Stimulated activated CD8-positive, alpha-beta memory T cell treated with anti-CD3 and anti-CD28 coated beads, Interleukin-12 subunit alpha, Interleukin-12 subunit beta, amount 100 ng/mL, for 24 hours (primary cell): ENCODE data around the gene WWOX.
A peak's percentile ranks its signal among the peaks of the same experiment; 100 is the strongest.
"Not testable (repeated sequence)": the region's sequence is repeated elsewhere in the genome, so short reads cannot be mapped to it uniquely, and the experiment has no call there.

Experiments used
- DNase-seq: peaks from one replicate; pipeline ENCODE4 v3.0.0-alpha.2; 2020; ENCODE audit errors: extremely low read depth

Gene WWOX

DNA sequence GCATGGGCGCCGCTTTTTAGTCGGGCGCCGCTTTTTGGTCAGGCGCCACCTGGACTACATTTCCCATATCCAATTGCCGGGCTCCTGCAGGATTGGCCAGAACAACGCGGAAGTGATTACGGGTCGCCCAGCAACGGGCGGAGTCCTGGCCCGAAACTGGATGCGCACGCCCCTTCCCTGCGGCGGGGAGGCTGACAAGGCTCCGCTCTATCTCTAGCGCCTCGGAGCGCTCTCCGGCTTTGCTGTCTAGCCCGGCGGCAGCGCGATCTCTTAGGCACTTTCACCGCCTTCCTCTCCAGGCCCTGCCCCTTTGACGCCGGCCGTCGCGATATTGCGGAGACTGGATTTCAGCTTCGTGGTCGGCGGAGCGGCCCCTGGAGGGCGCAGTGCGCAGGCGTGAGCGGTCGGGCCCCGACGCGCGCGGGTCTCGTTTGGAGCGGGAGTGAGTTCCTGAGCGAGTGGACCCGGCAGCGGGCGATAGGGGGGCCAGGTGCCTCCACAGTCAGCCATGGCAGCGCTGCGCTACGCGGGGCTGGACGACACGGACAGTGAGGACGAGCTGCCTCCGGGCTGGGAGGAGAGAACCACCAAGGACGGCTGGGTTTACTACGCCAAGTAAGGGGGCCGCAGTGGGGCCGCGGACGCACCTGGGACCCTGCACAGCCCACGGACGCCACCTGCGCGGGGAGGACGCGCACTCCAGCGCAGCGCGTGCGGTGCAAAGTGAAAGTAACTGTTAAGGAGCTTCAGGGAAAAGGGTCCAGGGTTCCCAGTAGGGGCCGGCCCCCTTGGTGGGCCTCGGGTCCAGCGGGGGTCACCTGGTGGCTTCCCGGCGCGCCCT lies at the start of gene WWOX:
WWOX (plus strand) TSS at position 384 of the 841 bp plus-strand sequence.
- peak; percentile 93 for DNase-seq

DNA sequence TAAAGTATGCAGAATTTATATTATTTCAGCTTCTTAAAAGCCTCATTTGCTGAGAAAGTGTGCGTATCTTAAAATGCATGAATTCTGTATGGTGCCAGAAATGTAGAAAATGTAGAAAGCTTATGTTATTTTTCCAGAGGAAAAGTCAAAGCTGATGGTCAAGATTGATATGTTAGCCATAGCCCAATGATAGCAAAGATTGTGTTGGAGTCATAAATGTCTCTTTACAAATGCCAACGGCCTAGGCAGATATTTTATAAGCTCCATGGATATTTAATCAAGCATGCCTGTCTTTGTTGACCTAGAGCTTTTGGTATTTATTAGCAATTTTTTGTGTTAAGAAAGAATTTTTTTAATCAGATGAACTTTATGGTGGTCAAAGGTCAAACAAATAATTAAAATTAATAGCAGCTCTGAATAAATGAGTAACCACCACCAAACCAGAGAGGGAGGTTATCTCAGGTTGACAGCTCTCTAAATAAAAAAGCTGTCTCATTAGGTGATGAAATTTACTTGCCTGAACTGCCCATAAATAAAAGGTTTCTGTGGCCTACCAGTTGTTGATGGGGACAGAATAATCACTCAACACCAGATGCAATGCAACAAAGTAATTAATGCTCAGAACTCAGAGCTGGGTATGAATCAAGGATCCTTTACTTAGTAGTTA lies 48.6 kb upstream of the WWOX start:
- no peak for DNase-seq

DNA sequence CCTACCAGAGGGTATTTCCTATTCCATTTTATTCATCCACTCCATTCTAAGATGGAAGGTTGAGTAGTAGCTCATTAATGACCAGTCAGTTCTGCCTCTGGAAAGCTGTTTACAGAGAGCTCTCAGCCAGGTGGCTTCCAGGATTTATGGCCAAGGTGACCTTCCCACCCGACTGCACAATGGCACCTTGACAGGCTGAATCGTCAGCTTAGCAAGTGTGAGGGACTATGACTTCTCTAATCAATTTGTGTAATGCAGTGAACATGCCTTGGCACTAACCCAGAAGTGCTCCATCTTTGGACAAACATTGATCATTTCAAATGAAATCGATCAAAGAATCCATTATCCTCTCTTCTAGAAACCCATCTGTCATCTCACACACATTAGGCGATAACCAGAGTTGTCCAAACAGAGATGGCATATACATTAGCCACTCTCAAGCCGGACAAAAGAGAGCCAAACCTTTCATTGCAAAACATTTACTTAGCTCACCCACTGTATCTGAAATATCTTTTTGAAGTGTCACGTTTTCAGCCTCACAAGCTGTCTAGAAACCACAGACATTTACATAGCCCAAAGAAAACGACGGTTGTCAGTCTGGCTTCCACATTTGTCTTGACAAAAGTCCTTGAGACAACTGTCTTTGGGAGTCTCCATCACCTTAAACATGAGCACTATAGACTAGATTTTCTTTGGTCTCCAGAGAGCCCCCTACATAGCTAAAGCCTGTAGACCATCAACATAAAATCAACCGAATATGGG lies 41.5 kb upstream of the WWOX start:
- DNase-seq: no peak

DNA sequence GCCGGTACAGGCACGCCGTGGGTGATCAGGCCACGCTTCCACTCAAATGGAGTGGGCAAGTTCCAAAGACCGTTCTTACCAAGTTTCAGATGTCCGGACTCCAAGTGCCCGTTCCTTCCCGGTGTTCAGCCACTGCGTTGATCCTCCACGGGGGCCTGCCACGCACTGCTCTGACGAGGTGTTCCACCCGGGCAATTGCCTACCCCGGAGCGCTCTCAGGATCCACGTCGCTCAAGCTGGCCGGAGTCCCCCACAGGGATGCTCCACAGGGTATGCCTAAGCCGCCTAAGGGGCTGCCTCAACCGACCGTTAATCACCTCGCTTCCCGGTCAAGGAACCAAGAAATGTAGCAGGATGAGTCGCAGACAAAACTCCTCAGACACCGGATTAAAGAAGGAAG lies 39.6 kb upstream of the WWOX start:
- DNase-seq: not testable (repeated sequence)

DNA sequence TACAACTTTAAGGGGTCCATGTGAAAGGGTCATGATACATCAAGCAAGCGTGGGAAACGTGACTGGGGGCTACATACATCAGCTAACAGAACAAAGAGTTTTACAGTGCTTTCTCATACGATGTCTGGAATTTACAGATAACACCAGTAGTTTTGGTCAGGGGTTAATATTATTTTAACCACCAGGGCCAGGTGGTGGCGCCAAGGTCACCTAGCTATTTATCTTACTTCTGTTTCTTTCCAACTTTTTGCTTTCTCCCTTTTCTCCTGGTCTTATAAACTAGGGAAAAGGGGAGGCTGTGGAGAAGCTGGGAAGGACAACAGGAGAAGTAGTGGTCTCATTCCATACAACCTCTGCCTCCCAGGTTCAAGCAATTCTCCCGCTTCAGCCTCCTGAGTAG lies 39.2 kb upstream of the WWOX start:
- DNase-seq: no peak

DNA sequence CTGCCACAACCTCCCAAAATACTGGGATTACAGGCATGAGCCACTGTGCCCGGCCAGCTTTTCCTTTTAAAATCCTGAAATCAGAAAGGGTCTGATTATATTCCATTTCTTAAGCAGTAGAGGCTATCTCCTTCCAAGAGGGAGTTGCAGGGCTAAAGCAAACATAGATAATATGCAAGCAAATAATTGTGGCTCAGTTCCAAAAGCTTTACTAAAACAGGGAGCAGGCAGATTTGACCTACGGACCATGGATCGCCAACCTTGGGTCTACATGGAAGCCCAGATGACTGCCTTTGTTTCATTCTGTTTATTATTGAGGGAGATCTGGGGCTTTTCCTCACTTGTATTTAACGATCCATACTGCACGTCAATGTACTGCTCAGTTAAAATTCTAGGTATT lies 38.6 kb upstream of the WWOX start:
- no peak for DNase-seq

DNA sequence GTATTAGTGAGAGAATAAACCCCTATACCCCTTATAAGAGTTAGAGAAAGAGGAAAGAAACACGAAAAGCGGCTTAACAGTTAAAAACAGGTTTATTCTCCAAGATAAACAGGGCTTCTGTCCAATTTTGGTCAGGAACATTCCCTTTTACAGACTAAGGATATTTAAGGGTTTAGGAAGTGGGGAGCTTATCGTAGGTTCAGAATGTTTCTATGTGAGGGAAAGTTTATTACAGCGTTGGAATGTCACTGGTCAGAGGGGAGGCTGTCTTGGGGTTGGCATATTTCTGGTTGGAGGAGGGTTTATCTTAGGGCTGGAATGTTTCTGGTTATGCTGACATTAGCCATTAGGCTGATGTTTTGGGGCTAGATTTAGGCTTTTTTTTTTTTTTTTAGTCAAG lies 34.1 kb upstream of the WWOX start:
- DNase-seq: no peak

DNA sequence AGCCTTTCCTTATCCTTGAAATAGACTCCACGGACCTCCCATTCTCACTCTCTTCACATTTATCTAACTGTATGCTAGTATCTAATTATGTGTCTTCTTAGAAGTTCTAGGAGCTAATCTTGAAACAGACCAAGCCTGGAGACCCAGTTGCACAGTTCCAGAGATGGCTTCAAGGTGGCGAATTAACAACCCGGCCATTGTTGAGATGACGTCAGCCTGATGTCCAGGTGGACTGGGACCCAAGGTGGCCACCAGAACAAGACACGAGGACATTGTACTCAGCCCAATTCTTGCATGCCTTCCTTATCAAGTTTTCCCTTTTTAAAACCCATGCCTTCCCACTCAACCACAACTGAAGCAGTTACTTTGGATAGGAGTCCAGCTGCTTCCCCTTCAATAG lies 29.5 kb upstream of the WWOX start:
- DNase-seq: no peak

DNA sequence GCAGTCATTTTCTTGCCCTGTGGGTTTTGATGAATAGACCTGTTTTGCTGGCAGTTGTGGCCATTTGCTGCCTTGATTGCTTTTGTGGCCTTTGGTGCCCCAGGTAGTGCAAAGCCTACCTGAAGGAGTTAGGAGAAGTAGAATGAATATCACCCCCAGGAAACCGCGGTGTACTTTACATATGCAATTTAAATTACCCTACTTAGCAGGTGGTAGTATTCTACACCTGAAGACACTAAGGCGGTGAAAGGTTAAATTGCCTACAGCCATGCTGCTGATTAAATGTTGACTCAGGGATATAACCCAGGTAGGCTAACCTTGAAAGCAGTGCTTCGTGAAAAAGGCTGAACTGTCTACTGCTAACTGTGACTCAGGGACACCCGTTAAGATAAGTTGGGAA lies 27.2 kb upstream of the WWOX start:
- DNase-seq: no peak

DNA sequence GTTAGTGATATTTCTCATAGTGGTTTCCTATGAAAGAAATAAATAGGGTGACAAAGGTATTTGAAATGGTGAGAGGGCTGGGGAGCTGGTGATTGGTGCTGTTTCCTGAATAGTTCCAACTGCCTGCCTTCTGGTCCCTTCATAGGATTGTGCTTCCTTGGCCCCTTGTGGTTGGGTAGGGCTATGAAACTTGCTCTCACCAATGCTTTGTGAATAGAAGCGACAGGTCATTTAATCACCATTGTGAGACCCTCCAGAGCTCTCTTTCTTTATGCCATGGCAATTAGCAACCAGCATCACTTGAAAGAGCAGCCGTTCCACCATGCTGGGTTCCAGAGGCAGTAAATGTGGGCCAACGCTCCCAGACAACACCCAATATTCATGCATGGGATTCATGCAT lies 23.7 kb upstream of the WWOX start:
- DNase-seq: no peak

DNA sequence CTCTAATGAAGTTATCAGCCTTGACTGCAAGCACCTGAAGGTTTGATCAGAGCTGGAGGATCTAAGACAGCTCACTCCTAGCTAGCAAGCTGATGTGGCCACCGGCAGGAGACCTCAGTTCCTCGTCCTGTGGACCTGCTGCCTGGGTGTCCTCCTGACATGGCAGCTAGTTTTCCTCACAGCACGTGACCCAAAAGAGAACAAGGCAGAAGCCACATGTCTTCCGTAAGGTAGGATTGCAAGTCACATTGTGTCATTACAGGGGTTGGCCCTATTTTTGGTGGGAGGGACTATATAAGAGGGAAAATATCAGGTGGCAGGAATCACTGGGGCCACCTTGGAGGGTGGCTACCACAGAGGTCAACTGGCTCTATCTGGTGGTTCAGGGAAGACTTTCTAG lies 18.1 kb upstream of the WWOX start:
- no peak for DNase-seq

DNA sequence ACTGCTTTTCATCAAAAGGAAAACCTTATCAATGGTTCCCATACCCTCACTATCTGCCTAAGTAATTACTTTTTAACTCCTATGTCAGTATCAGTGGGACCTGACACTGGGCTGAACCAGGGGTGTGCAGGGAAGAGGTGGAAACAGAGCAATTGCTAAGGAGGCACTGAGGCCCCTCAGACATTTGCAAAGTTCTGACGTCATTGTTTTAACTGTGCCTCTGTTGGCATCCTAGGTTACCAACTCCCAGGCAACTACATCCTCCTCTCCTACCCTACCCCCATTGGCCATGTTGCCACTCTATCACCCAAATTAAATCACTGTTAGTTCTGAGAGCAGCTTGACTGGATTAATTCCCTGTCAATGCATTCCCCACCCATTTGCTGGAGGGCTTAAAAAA lies 8.0 kb upstream of the WWOX start:
- no peak for DNase-seq

DNA sequence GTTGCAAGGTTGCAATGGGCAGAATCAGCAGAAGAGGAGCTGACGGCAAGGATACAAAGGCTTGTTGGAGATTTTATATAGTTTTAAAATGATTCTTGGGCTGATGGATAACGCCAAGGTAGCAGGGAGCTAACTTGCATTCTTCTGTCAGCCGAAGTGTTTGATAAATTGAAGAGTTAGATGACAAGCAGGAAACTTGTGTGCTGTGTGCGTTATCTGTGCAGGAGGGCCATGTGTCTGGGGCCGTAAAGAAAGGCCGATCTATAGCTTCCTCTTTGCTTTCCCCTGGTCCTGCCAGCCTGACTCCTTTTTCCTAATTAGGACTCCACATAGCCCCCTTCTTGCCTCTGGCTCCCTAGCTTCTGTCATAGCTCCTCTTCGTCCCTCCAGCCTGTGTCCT lies 6.7 kb upstream of the WWOX start:
- no peak for DNase-seq

DNA sequence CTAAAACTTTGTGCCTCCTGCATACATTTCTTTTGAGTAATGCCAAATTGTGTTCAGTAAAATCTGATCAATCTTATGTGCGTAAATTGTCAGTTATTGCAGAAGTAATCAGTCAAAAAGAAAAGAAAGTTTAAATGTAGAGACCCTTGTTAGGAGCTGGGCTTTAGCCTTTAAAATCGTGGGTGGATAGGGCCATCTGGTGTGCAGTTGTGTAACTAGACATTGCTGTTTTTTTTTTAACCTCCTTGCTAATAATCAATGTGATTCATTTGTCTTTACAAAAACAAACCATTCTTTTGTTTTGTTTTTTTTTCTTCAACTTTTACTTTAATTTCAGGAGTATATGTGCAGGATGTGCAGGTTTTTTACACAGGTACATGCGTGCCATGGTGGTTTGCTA lies 5.3 kb upstream of the WWOX start:
- DNase-seq: no peak

DNA sequence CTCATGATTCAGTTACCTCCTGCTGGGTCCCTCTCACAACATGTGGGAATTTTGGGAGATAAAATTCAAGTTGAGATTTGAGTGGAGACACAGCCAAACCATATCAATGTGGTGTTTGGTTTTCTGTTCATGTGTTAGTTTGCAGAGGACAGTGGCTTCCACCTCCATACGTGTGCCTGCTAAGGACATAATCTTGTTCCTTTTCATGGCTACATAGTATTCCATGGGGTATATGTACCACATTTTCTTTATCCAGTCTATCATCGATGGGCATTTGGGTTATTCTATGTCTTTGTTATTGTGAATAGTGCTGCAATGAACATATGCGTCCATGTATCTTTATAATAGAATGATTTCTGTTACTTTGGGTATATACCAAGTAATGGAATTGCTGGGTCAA lies 4.5 kb upstream of the WWOX start:
- no peak for DNase-seq

DNA sequence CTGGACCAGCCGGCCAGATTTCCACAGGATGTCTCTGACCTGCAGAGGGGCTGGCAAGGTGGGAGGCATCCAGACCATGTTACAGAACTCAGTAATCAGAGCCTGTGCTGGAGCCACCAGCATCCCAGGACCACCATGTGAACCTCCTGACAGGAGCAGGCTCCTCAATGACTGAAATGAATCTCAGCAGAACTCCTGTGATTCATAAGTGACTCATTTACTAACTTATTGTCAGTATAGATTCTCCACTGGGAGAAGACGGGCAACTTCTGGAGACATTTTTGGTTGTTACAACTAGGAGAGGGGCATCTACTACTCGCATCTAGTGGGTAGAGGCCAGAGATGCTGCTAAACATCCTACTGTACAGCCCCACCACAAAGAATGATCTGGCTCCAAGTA lies 3.1 kb upstream of the WWOX start:
- no peak for DNase-seq

DNA sequence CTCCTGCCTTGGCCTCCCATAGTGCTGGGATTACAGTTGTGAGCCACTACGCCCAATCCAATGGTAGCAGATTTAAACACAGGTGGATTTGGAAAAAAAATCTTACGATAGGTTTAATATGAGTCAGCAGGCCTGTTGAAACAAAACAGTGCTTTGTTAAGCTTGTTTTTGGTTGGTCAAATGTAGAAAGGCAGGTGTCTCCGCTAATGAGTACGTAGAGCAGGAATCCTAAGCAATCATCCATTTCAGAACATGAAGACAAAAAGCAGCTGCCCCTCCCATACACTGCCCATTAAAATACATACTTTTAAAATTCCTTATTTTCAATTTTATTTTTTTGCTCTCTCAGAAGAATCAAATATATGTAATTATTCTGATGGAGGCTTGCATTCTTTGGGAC lies 1.9 kb upstream of the WWOX start:
- DNase-seq: no peak

DNA sequence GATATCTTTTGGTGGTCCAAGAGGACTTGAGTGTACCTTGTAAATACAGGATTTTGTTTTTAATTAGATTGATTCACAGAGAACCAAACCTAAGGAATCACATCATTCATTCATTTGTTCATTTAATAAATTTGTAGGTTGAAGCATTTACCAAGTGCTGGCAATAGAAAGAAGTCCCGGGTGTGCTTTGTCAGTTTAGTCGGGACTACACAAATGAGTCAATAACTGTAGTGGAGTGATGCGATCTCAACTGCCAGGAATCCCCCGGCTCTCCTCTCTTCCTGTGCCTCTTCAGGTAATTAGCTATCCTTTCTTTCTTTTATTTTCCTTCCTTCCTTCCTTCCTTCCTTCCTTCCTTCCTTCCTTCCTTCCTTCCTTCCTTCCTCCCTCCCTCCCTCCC lies 1.4 kb upstream of the WWOX start:
- no peak for DNase-seq

DNA sequence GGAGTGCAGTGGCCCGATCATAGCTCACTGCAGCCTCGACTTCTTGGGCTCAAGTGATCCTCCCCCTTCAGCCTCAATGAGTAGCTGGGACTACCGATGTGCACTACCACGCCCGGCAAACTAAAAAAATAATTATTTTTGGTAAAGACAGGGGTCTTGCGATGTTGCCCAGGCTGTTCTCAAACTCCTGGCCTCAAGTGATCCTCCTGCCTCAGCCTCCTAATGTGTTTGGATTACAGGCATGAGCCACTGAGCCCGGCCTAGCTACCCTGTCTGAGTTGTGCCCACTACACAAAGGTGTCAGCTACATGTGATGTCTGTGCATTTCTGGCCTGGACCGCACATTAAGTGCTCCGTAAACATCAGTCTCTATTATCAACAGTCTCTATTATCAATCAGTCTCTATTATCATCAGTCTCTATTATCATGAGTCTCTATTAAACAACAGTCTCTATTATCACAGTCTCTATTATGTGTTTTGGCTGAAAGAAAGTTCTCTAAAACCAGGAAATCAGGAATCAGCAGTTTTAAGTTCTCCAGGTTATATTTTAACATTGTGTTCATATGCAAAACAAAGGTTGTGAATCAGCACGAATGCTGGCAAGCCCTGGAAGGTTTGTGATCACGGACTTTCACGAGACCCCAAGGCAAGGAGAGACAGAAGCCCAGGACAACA lies 721 bp upstream of the WWOX start:
- DNase-seq: no peak

DNA sequence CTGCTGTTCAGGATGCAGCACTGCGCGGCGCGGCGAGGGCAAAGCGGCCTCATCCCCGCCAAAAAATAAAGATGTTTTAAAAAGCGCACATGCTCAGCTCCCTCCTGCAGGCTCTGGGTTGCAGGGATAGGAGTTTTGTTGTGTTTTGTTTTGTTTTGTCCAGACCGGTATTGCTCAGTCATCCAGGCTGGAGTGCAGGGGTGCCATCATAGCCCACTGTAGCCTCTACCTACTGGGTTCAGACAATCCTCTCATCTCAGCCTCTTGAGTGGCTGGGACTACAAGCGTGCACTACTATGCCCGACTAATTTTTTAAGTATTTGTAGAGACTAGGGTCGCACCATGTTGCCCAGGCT lies 636 bp downstream of the WWOX start:
- no peak for DNase-seq

DNA sequence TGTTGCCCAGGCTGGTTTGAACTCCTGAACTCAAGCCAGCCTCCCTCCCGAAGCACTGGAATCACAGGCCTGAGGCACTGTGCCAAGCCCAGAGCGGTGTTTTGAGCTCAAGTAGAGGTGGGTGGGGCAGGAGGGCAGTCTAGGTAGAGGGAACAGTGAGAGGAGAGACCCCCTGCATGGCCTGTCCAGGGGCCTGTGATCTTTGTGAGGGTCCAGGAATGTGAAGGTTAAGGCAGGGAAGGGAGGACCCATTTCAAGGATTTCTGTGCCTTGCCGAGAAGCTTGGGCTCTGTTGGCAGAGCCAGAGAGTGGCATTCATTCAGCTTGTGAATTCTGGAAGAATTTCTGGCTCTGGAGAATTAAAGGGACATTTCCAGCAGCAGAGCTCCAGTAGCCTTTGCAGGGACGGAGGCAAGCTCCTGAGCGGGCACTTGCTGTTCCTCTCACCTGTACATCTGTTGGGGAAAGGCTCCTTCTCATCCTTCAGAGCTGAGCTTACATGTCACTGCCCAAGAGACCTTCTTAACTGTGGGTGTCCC lies 2.7 kb downstream of the WWOX start:
- DNase-seq: no peak

DNA sequence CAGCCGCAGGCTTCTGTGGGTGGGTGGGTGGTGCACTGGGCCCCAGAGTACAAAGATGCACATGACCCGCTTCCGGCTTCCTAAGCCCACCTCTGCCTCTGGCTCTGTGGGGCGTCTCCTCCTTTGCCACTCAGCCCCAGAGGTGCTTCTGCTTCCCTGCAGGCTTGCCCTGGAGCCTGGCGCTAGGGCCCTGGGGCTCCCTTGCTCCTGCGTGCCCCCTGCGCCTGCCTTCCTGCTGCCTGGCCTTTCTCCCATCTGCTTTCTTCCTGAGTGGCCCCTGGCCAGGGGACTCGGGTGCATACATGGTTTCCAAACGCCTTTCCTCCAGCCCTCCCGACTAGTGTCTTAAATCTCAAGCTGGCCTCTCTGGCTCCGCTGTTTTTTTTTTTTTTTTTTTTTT lies 3.4 kb downstream of the WWOX start:
- no peak for DNase-seq
